GM12878 (cell line): Measurements from ENCODE around the gene GON4L. TPM values are rescaled to one million over a fixed set of nuclear protein-coding genes. Genes with fewer than 3 reads are reported as not detected.

ENCODE experiments used
- ATAC-seq: fragments of 200-7000 bp; cut with Tn5 transposase; 3 replicates; pipeline ENCODE4 v1.9.1; 2020; ENCODE audit warnings: mild to moderate bottlenecking, moderate library complexity
- BruUV-seq: library from RNA; stranded (reverse); fragments of 400-500 nt; replicated peaks from 2 replicates; lab custom pipeline; 2021; lab: Mats Ljungman, UMichigan
- CTCF ChIA-PET: fragments of 300-600 bp; sonication (Branson Sonifier 250); formaldehyde crosslinking; extraction: SDS; loops from one replicate; lab custom pipeline; 2021; ENCODE audit warnings: inconsistent platforms; lab: Yijun Ruan, JAX
- POLR2A ChIA-PET: fragments of 350-600 bp; formaldehyde crosslinking; extraction: SDS; loops from one replicate; lab custom pipeline; 2021; ENCODE audit warnings: inconsistent platforms; lab: Charles Lee
- RAD21 ChIA-PET: fragments of 300-600 bp; sonication (Branson Sonifier 250); formaldehyde crosslinking; loops from one replicate; lab custom pipeline; 2023; ENCODE audit warnings: antibody characterized with exemption; ENCODE audit not compliant: unreplicated experiment; lab: Charles Lee
- SMC1A ChIA-PET: fragments of 300-600 bp; sonication (Branson Sonifier 250); formaldehyde crosslinking; loops from one replicate; lab custom pipeline; 2023; ENCODE audit not compliant: unreplicated experiment, uncharacterized antibody; lab: Charles Lee
- DNase-seq: peaks from one replicate; pipeline ENCODE4 v3.0.0-alpha.2; 2011; ENCODE audit warnings: low read depth, low spot score
- FAIRE-seq: peaks from 3 replicates; lab custom pipeline; 2011; peaks lifted over from hg19 to GRCh38; lab: Jason Lieb, UNC
- H2AFZ ChIP-seq: 2 replicates; pipeline ENCODE4 v1.6.0; 2011; ENCODE audit warnings: low read depth, low read length, control low read depth; ENCODE audit not compliant: control insufficient read depth
- H3K27ac ChIP-seq: 2 replicates; pipeline ENCODE4 v1.5.1; 2011; ENCODE audit warnings: control low read depth; ENCODE audit not compliant: control insufficient read depth, insufficient read depth
- H3K27me3 ChIP-seq, 2 experiments: replicated peaks in 1 of 2; 2 replicates each; pipeline versions ENCODE4 v1.6.0 to v1.6.1; 2011; ENCODE audit warnings: low read length in 1 of 2; ENCODE audit not compliant: control insufficient read depth in 2 of 2, insufficient read depth in 2 of 2
- H3K36me3 ChIP-seq, 2 experiments: 2 replicates each; pipeline ENCODE4 v1.5.1; 2011; ENCODE audit warnings: low read length in 1 of 2; ENCODE audit not compliant: control insufficient read depth in 2 of 2, insufficient read depth in 2 of 2
- H3K4me1 ChIP-seq: 2 replicates; pipeline ENCODE4 v1.6.1; 2011; ENCODE audit warnings: mild to moderate bottlenecking, low read length, moderate library complexity, mixed read lengths; ENCODE audit not compliant: control insufficient read depth, insufficient read depth
- H3K4me2 ChIP-seq: 2 replicates; pipeline ENCODE4 v1.6.0; 2011; ENCODE audit warnings: control low read depth; ENCODE audit not compliant: control insufficient read depth, insufficient read depth
- H3K4me3 ChIP-seq: fragments of 200-600 bp; sonication (generic); 2 replicates; pipeline ENCODE4 v1.5.1; 2016
- H3K79me2 ChIP-seq: 2 replicates; pipeline ENCODE4 v1.6.0; 2011; ENCODE audit warnings: low read length; ENCODE audit not compliant: control insufficient read depth, insufficient read depth
- H3K9ac ChIP-seq: 2 replicates; pipeline ENCODE4 v1.8.0; 2011; ENCODE audit warnings: low read length, control low read depth, mixed read lengths; ENCODE audit not compliant: control insufficient read depth, insufficient read depth
- H3K9me3 ChIP-seq: replicated peaks from 3 replicates; pipeline ENCODE4 v1.5.1; 2011; ENCODE audit warnings: mild to moderate bottlenecking, low read length; ENCODE audit not compliant: control insufficient read depth, insufficient read depth
- H4K20me1 ChIP-seq: 2 replicates; pipeline ENCODE4 v1.6.0; 2011; ENCODE audit not compliant: control insufficient read depth, insufficient read depth
- EZH2 ChIP-seq: IDR thresholded peaks from 2 replicates; pipeline ENCODE4 v1.6.1; 2012; ENCODE audit warnings: low read depth, mild to moderate bottlenecking, control low read depth, inconsistent platforms, low read length, borderline replicate concordance; ENCODE audit not compliant: control insufficient read depth
- KDM1A ChIP-seq: fragments of 200-600 bp; sonication (generic); IDR thresholded peaks from 2 replicates; pipeline ENCODE4 v1.6.1; 2016; ENCODE audit warnings: borderline replicate concordance
- MEF2A ChIP-seq: IDR thresholded peaks from 2 replicates; pipeline ENCODE4 v1.6.1; 2011; ENCODE audit warnings: low read depth, mild to moderate bottlenecking, low read length, moderate library complexity; ENCODE audit not compliant: insufficient read depth
- MTA2 ChIP-seq: fragments of 450-650 bp; IDR thresholded peaks from 2 replicates; pipeline ENCODE4 v1.6.1; 2016; ENCODE audit warnings: low read depth, mild to moderate bottlenecking, moderate library complexity
- MXI1 ChIP-seq: fragments of 150-350 bp; IDR thresholded peaks from 2 replicates; pipeline ENCODE4 v1.6.1; 2011; ENCODE audit warnings: low read depth, mild to moderate bottlenecking, inconsistent platforms, low read length, improper control_type of control experiment
- MYB ChIP-seq: fragments of 150-350 bp; IDR thresholded peaks from 2 replicates; pipeline ENCODE4 v1.6.1; 2014; ENCODE audit warnings: mild to moderate bottlenecking, low read depth, low read length, borderline replicate concordance
- POLR2AphosphoS2 ChIP-seq: IDR thresholded peaks from 2 replicates; pipeline ENCODE4 v1.6.1; 2011; ENCODE audit warnings: low read depth, mild to moderate bottlenecking, low read length, improper control_type of control experiment, moderate library complexity
- SMAD1 ChIP-seq: fragments of 450-650 bp; IDR thresholded peaks from 2 replicates; pipeline ENCODE4 v1.6.1; 2018; ENCODE audit warnings: mild to moderate bottlenecking, low read depth; ENCODE audit not compliant: partially characterized antibody
- YY1 ChIP-seq: IDR thresholded peaks from 2 replicates; pipeline ENCODE4 v1.6.1; 2011; ENCODE audit warnings: low read depth, mild to moderate bottlenecking, low read length
- WGBS: methylation state at CpG from one replicate; pipeline ENCODE4 v1.1.6; 2016; ENCODE audit warnings: low lambda C conversion rate; ENCODE audit not compliant: insufficient replicate concordance, insufficient coverage; ENCODE audit errors: missing lambda C conversion rate; 5-methylcytosine and 5-hydroxymethylcytosine counted together
- in situ Hi-C: fragments of 300-500 bp; cut with MboI; formaldehyde crosslinking; loops from 9 replicates; pipeline ENCODE4 v1.14.3; 2018; ENCODE audit warnings: mixed read lengths
- intact Hi-C: fragments of 100-400 bp; cut with micrococcal nuclease; formaldehyde crosslinking; loops from one replicate; pipeline ENCODE4 v1.14.2; 2022; ENCODE audit not compliant: unreplicated experiment
- polyA plus RNA-seq, 11 experiments: library from polyadenylated mRNA; depleted of rRNA in 4 of 11; unstranded in 6 of 11; stranded (reverse) in 5 of 11; fragments of >200 nt; fragmentation: Nextera tagmentation in 4 of 11; fragmentation: Illumina TruSeq in 1 of 11; extraction: Ambion mirVana in 4 of 11; extraction: Trizol in 1 of 11; gene quantifications; 1 replicate in 1 of 11; 2 replicates in 10 of 11; pipeline versions ENCODE4 v1.2.1 to v1.2.3, GENCODE V29; 2011 to 2016; ENCODE audit warnings: inconsistent platforms in 2 of 11, missing spikeins in 2 of 11, low read depth in 1 of 11
- total RNA-seq, 4 experiments: library from RNA; depleted of rRNA in 3 of 4; stranded (reverse); fragments of >200 nt in 3 of 4; fragmentation: Illumina TruSeq in 1 of 4; extraction: Trizol in 1 of 4; gene quantifications; 2 replicates each; pipeline versions ENCODE4 v1.2.1 to v1.2.3, GENCODE V29; 2013 to 2021

The GON4L gene
- total and polyA plus RNA-seq, 10 of the 15 experiments (the other 5 are each of a cell fraction or from before 2014, with no cell fraction given) = 17.7 to 40.7 (median 28.0) TPM

DNA sequence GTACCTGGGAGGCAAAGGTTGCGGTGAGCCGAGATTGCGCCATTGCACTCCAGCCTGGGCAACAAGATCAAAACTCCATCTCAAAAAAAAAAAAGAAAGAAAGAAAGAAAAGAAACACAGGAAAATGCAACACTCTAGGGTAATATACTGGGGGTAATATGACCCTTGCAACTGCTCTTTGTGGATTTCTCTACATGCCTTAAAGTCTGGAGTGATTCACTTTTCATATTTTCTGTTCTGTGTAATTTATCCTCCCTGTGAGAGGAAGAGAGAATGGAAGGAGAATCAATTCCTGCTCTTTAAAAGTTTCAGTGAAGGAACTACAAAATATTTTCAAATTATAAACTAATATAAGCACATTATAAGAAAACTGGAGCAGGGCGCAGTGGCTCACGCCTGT, 31.5 kb upstream of the GON4L start:
- WGBS = 100% methylated on average over 5 of the region's 5 CpGs
- Histone ChIP-seq H3K27ac (no peak overlapping the region), H3K4me1 (no peaks in the 10 kb centered on the region), H4K20me1 (no peaks in the 10 kb centered on the region), H3K79me2 (no peaks in the 10 kb centered on the region), H3K4me3 (no peak overlapping the region), H3K4me2 (no peak overlapping the region), H3K27me3 (no peaks in the 10 kb centered on the region), H3K9me3 (no peaks in the 10 kb centered on the region), H3K36me3 (no peaks in the 10 kb centered on the region; a peak in 1 of 4 replicates), H2AFZ (no peak overlapping the region), H3K9ac (no peak overlapping the region)
- no peak for ATAC-seq
- intact Hi-C loops = no loop called here
- BruUV-seq = no TSS peak
- no peak for DNase-seq
- no peak for TF ChIP-seq SMAD1
- TF ChIP-seq MEF2A = no peak
- no peak for TF ChIP-seq MYB
- TF ChIP-seq MXI1 = no peak
- TF ChIP-seq POLR2AphosphoS2 = no peak
- no peak for TF ChIP-seq YY1
- TF ChIP-seq EZH2 = no peak
- no peak for TF ChIP-seq MTA2
- ChIA-PET SMC1A (no interaction called here), RAD21 (no interaction called here), POLR2A (no interaction called here), CTCF (no interaction called here)
- FAIRE-seq = no peak
- in situ Hi-C loops = no loop called here

DNA sequence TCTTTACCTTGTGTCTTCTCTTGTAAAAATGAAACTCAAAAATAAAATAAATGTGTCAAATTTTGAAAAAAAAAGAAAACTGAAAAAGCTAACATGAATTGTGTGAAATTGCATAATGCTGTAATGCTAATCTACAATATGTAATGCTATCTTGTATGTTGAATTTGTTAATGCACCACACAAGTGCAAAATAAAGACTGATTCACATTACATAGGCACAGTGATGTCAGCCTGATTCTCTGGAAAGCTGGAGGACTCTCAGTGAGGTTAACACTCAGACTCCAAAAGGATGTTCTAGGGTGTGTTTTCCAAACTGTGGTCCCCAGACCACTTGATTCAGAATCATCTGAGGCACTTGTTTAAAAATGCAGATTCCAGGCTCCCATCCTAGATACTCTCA, 28.0 kb upstream of the GON4L start:
- H3K9me3 ChIP-seq = no peaks in the 10 kb centered on the region
- no peaks in the 10 kb centered on the region for H3K79me2 ChIP-seq
- BruUV-seq = no TSS peak
- H3K36me3 ChIP-seq = no peaks in the 10 kb centered on the region; a peak in 2 of 4 replicates
- no peak overlapping the region for H3K9ac ChIP-seq
- ChIA-PET SMC1A (interaction anchor here (0.6 to 3.9 kb wide), 5 partner anchors 9 to 104 kb away, joined by 3 to 29 read pairs (median 3); partner anchors contain the start of genes GON4L and SYT11), POLR2A (interaction anchor here (0.5 to 3.1 kb wide), 5 partner anchors 9 to 330 kb away, joined by 3 to 22 read pairs (median 5); partner anchors contain the start of genes GON4L and SYT11), CTCF (no interaction called here), RAD21 (no interaction called here)
- no peak overlapping the region for H2AFZ ChIP-seq
- no peak overlapping the region for H3K27ac ChIP-seq
- TF ChIP-seq KDM1A = no peak
- intact Hi-C loops (no loop called here), in situ Hi-C loops (no loop called here)
- ATAC-seq = no peak
- H3K4me2 ChIP-seq = no peak overlapping the region
- peaks cover 7% of the 10 kb centered on the region for H3K4me1 ChIP-seq
- H3K4me3 ChIP-seq = no peak overlapping the region
- no peaks in the 10 kb centered on the region for H3K27me3 ChIP-seq
- no peak for DNase-seq
- FAIRE-seq = no peak
- no peaks in the 10 kb centered on the region for H4K20me1 ChIP-seq
